Hepatocyte (in vitro differentiated cells): Measurements from ENCODE around the gene CSNK1G3.

ENCODE experiments used
- EZH2 ChIP-seq: fragments of 200-600 bp; sonication (generic); IDR thresholded peaks from 2 replicates; pipeline ENCODE4 v1.6.1; 2016; ENCODE audit warnings: antibody characterized with exemption, mild to moderate bottlenecking, borderline replicate concordance
- TF ChIP-seq, protein P1 (sequence below): fragments of 200-600 bp; sonication (generic); IDR thresholded peaks from 2 replicates; pipeline ENCODE4 v1.5.1; 2016; ENCODE audit warnings: antibody characterized with exemption, mild to moderate bottlenecking; ENCODE audit not compliant: poor library complexity

DNA sequence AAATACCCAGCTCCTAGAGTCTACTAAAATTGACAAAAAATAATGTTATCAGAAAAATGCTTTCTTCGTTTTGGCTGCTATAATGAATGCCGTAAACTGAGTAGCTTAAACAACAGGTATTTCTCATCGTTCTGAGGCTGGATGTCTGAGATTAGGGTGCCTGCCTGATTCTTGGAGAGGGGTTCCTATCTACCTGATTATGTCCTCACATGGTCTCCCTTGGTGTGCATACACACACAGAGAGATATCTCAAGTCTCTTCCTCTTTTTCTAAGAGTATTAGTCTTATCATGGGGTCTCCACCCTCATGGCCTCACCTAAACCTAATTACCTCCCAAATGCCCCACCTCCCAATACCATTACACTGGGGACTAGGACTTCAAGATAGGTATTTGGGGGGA is 40.6 kb upstream of the CSNK1G3 start:
- TF ChIP-seq, protein P1, sequence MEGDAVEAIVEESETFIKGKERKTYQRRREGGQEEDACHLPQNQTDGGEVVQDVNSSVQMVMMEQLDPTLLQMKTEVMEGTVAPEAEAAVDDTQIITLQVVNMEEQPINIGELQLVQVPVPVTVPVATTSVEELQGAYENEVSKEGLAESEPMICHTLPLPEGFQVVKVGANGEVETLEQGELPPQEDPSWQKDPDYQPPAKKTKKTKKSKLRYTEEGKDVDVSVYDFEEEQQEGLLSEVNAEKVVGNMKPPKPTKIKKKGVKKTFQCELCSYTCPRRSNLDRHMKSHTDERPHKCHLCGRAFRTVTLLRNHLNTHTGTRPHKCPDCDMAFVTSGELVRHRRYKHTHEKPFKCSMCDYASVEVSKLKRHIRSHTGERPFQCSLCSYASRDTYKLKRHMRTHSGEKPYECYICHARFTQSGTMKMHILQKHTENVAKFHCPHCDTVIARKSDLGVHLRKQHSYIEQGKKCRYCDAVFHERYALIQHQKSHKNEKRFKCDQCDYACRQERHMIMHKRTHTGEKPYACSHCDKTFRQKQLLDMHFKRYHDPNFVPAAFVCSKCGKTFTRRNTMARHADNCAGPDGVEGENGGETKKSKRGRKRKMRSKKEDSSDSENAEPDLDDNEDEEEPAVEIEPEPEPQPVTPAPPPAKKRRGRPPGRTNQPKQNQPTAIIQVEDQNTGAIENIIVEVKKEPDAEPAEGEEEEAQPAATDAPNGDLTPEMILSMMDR: no peak
- no peak for TF ChIP-seq EZH2
